HCT116 (cell line): ENCODE results near the gene GAPDH.

ENCODE experiments used
- CBX3 ChIP-seq: IDR thresholded peaks from 2 replicates; pipeline ENCODE4 v1.6.1; 2012; ENCODE audit warnings: low read depth
- CTCF ChIP-seq, 3 experiments: fragments of 200-600 bp in 1 of 3; sonication (generic) in 1 of 3; IDR thresholded peaks in 2 of 3; conservative IDR thresholded peaks in 1 of 3; 2 replicates each; pipeline ENCODE4 v1.5.1; 2012 to 2017; ENCODE audit warnings: low read depth in 2 of 3, low read length in 2 of 3, antibody characterized with exemption in 1 of 3, borderline replicate concordance in 1 of 3, control low read depth in 1 of 3, mild to moderate bottlenecking in 1 of 3, mixed read lengths in 1 of 3, mixed run types in 1 of 3, moderate library complexity in 1 of 3; ENCODE audit not compliant: insufficient read depth in 1 of 3
- EGR1 ChIP-seq: IDR thresholded peaks from 2 replicates; pipeline ENCODE4 v1.6.1; 2012; ENCODE audit warnings: low read depth
- EZH2 ChIP-seq: fragments of 200-600 bp; sonication (generic); IDR thresholded peaks from 2 replicates; pipeline ENCODE4 v1.6.1; 2017; ENCODE audit warnings: antibody characterized with exemption, mixed run types
- JUND ChIP-seq: IDR thresholded peaks from 2 replicates; pipeline ENCODE4 v1.6.1; 2012
- MAX ChIP-seq: IDR thresholded peaks from 2 replicates; pipeline ENCODE4 v1.6.1; 2012
- POLR2A ChIP-seq: IDR thresholded peaks from 2 replicates; pipeline ENCODE4 v1.7.0; 2011; ENCODE audit warnings: borderline replicate concordance; ENCODE audit not compliant: insufficient read depth, insufficient read length; ENCODE audit errors: extremely low read depth
- POLR2AphosphoS5 ChIP-seq: IDR thresholded peaks from 2 replicates; pipeline ENCODE4 v1.6.1; 2011; ENCODE audit warnings: mild to moderate bottlenecking, low read depth, low read length, moderate library complexity
- RAD21 ChIP-seq: IDR thresholded peaks from 2 replicates; pipeline ENCODE4 v1.6.1; 2012; ENCODE audit warnings: low read depth, mild to moderate bottlenecking
- REST ChIP-seq: IDR thresholded peaks from 2 replicates; pipeline ENCODE4 v1.6.1; 2012; ENCODE audit warnings: low read depth
- SP1 ChIP-seq: IDR thresholded peaks from 2 replicates; pipeline ENCODE4 v1.6.1; 2012; ENCODE audit warnings: low read depth
- SRF ChIP-seq: IDR thresholded peaks from 2 replicates; pipeline ENCODE4 v1.6.1; 2012; ENCODE audit warnings: low read depth
- YY1 ChIP-seq: IDR thresholded peaks from 2 replicates; pipeline ENCODE4 v1.6.1; 2011; ENCODE audit warnings: low read length, low read depth, moderate library complexity, mild to moderate bottlenecking; ENCODE audit not compliant: insufficient replicate concordance; ENCODE audit errors: extremely low read depth
- ZBTB33 ChIP-seq: IDR thresholded peaks from 2 replicates; pipeline ENCODE4 v1.6.1; 2011; ENCODE audit warnings: mild to moderate bottlenecking, low read length, moderate library complexity; ENCODE audit not compliant: insufficient replicate concordance; ENCODE audit errors: extremely low read depth

GRCh38 chr12:6535960-6536847 is 1.9 kb downstream of the GAPDH start:
- TF ChIP-seq POLR2A, result no peak
- TF ChIP-seq CTCF (IDR thresholded peaks at IDR 0.05 in 2 of 3, conservative IDR thresholded peaks at IDR 0.05 in 1 of 3; ENCODE audit: borderline replicate concordance in 1 of 3, insufficient read depth in 1 of 3, low read depth in 2 of 3, low read length in 2 of 3), result no peak
- TF ChIP-seq YY1, result no peak
- no peak for TF ChIP-seq EZH2
- no peak for TF ChIP-seq REST
- peak; percentile 10 for TF ChIP-seq POLR2AphosphoS5
- no peak for TF ChIP-seq SP1
- TF ChIP-seq ZBTB33, result no peak
- TF ChIP-seq EGR1, result no peak
- no peak for TF ChIP-seq RAD21
- no peak for TF ChIP-seq JUND
- TF ChIP-seq CBX3, result no peak
- no peak for TF ChIP-seq SRF
- no peak for TF ChIP-seq MAX
